Transverse colon (tissue), 4 donors: ENCODE data around the gene ZMAT5. TPM values are rescaled to one million over a fixed set of nuclear protein-coding genes. Genes with fewer than 3 reads are reported as not detected.

Experiments used
- DNase-seq: peaks from one replicate; pipeline ENCODE4 v3.0.0-alpha.2; 2019
- H3K27ac ChIP-seq, 4 donors: fragments of 200-600 bp; sonication (generic); 2 replicates each; pipeline ENCODE4 v1.5.1; 2016 to 2018; ENCODE audit warnings: inconsistent platforms in 4 of 4
- H3K27me3 ChIP-seq: fragments of 200-600 bp; sonication (generic); 2 replicates; pipeline ENCODE4 v1.5.1; 2017; ENCODE audit warnings: inconsistent platforms
- H3K36me3 ChIP-seq, 4 donors: fragments of 200-600 bp; sonication (generic); 2 replicates each; pipeline ENCODE4 v1.5.1; 2017 to 2019; ENCODE audit warnings: inconsistent platforms in 4 of 4
- H3K4me1 ChIP-seq, 4 donors: fragments of 200-600 bp; sonication (generic); 2 replicates each; pipeline ENCODE4 v1.5.1; 2017 to 2020; ENCODE audit warnings: inconsistent platforms in 4 of 4
- H3K4me3 ChIP-seq, 4 donors: fragments of 200-600 bp; sonication (generic); 1 replicate in 1 of 4; 2 replicates in 3 of 4; pipeline versions ENCODE4 v1.5.1 to v1.6.1; 2017 to 2019; ENCODE audit warnings: inconsistent platforms in 4 of 4
- H3K9me3 ChIP-seq, 2 donors: fragments of 200-600 bp; sonication (generic); 2 replicates each; pipeline ENCODE4 v1.5.1; 2017 to 2019; ENCODE audit warnings: inconsistent platforms in 2 of 2
- EP300 ChIP-seq: sonication (generic); formaldehyde crosslinking; IDR thresholded peaks from one replicate; pipeline ENCODE4 v1.6.1; 2017; ENCODE audit warnings: antibody characterized with exemption, low read depth
- POLR2A ChIP-seq: fragments of 450-650 bp; IDR thresholded peaks from one replicate; pipeline ENCODE4 v1.6.1; 2016; ENCODE audit warnings: antibody characterized with exemption, mild to moderate bottlenecking, moderate library complexity
- POLR2AphosphoS5 ChIP-seq, 3 donors: sonication (generic); formaldehyde crosslinking; IDR thresholded peaks; one replicate each; pipeline ENCODE4 v1.6.1; 2016; ENCODE audit warnings: antibody characterized with exemption in 3 of 3
- WGBS, 2 donors: methylation state at CpG; one replicate each; pipeline ENCODE4 v1.1.5; 2018; ENCODE audit warnings: low coverage in 1 of 2; 5-methylcytosine and 5-hydroxymethylcytosine counted together
- in situ Hi-C, 4 donors: fragments of 200-750 bp; cut with MboI; loops; one replicate each; pipeline versions ENCODE4 v1.15.0 to v1.15.1; 2017; ENCODE audit warnings: low sequenced_read_pairs in 3 of 4, low pct_ligation_motif_present in 1 of 4, low pct_unique_long_range_greater_than_20kb in 1 of 4
- intact Hi-C: fragments of 100-400 bp; cut with DNase I; formaldehyde crosslinking; loops from one replicate; pipeline ENCODE4 v1.15.1; 2023; ENCODE audit warnings: low total_unique reads
- total RNA-seq, 4 donors: library from RNA; depleted of rRNA; stranded (reverse); fragments of >200 nt; gene quantifications; one replicate each; pipeline ENCODE4 v1.1.0, GENCODE V29; 2016
- TF ChIP-seq, protein P1 (sequence below), 5 experiments: fragments of 200-600 bp in 3 of 5; fragments of 450-650 bp in 2 of 5; sonication (generic) in 3 of 5; IDR thresholded peaks; 1 replicate in 2 of 5; 2 replicates in 3 of 5; pipeline ENCODE4 v1.5.1; 2016 to 2017; ENCODE audit warnings: antibody characterized with exemption in 5 of 5, inconsistent platforms in 3 of 5, mild to moderate bottlenecking in 2 of 5, moderate library complexity in 1 of 5

The ZMAT5 gene
- total RNA-seq, 4 donors from 2014 or later: 13.8 to 20.2 (median 19.1) TPM; not detected in 1

DNA sequence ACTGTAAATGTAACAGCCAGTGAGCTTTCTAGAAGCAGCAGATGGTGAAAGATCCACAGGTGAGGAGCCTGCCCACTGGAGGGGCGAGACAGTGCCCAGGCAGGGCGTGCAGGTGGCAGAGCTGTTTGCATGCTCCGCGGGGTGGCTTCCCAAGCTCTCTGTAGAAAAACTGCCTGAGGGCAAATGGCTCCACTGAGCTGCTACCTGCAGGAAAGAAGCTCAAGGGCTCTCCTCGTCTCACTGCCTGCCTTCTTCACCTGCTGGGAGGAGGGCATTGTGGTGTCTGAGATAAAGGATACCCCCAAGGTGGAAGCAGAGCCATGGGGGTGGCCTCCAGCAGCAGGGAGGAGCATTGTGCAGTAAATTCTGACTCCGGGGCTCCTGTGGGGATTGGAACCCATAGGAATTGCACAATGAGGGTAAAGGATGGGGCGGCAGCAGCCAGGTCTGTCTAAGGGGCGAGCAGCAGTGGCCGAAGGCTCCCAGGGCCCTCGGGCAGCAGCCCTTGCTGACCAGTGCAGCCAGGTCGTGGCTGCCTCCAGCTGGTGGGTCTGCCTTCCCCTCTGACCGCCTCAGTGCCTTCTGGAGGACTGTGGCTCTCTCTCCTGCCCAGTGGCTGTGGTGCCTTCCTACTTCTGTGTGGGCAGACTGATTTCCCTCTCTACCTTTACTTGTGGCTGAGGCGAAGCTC lies 75.0 kb downstream of the ZMAT5 start:
- no peak for TF ChIP-seq EP300
- TF ChIP-seq, protein P1, sequence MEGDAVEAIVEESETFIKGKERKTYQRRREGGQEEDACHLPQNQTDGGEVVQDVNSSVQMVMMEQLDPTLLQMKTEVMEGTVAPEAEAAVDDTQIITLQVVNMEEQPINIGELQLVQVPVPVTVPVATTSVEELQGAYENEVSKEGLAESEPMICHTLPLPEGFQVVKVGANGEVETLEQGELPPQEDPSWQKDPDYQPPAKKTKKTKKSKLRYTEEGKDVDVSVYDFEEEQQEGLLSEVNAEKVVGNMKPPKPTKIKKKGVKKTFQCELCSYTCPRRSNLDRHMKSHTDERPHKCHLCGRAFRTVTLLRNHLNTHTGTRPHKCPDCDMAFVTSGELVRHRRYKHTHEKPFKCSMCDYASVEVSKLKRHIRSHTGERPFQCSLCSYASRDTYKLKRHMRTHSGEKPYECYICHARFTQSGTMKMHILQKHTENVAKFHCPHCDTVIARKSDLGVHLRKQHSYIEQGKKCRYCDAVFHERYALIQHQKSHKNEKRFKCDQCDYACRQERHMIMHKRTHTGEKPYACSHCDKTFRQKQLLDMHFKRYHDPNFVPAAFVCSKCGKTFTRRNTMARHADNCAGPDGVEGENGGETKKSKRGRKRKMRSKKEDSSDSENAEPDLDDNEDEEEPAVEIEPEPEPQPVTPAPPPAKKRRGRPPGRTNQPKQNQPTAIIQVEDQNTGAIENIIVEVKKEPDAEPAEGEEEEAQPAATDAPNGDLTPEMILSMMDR (IDR thresholded peaks at IDR 0.05): no peak
- no peak for TF ChIP-seq POLR2AphosphoS5 (IDR thresholded peaks at IDR 0.05)
- TF ChIP-seq POLR2A: no peak
- in situ Hi-C loops (loop anchor here in 1 of 4 donors (10.0 kb wide), 1 partner anchor 313 kb away; no protein-coding TSS in a partner anchor), intact Hi-C loops (no loop called here)
- Histone ChIP-seq H3K36me3 (peaks cover 0 to 3% (median 2%) of the 10 kb centered on the region in 4 donors), H3K9me3 (no peaks in the 10 kb centered on the region), H3K27ac (no peak overlapping the region), H3K4me1 (peaks cover 0 to 8% (median 2%) of the 10 kb centered on the region in 4 donors), H3K4me3 (no peak overlapping the region), H3K27me3 (no peaks in the 10 kb centered on the region)
- WGBS, 2 donors: 91% methylated on average over 13 of the region's 13 CpGs; no CpG with 5 or more reads in 1 of the 2 donors
- no peak for DNase-seq

DNA sequence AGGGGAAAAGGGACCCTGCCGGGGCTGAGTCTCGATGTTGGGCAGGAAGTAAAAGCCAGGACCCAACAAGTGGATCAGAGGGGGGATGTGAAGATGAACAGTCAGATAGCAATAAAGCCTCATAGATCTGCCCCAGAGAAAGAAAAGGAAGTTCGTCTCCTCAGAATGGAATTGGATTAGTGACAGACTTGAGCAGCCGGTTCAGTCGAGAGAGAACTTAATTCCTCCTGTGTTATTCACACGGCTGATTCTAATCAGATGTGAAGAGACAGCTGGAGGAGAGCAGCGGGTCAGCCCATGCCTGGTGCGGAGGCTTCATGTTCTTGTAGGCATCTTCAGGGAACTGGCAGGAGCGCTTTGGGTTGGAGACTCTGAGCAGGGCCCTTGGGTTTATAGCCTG lies 76.3 kb downstream of the ZMAT5 start:
- in situ Hi-C loops: loop anchor here in 1 of 4 donors (10.0 kb wide), 1 partner anchor 314 kb away; no protein-coding TSS in a partner anchor
- H3K4me1 ChIP-seq: peaks cover 0 to 8% (median 2%) of the 10 kb centered on the region in 4 donors
- no peak overlapping the region for H3K27ac ChIP-seq
- H3K9me3 ChIP-seq: no peaks in the 10 kb centered on the region
- no peaks in the 10 kb centered on the region for H3K27me3 ChIP-seq
- 81 to 100% methylated on average over 2 to 9 of the region's 9 CpGs for WGBS, 2 donors
- no peak for DNase-seq
- TF ChIP-seq POLR2AphosphoS5 (IDR thresholded peaks at IDR 0.05): no peak
- no peak for TF ChIP-seq EP300
- TF ChIP-seq, protein P1 (IDR thresholded peaks at IDR 0.05): no peak
- TF ChIP-seq POLR2A: no peak
- no peak overlapping the region for H3K4me3 ChIP-seq
- intact Hi-C loops: no loop called here
- peaks cover 0 to 3% (median 2%) of the 10 kb centered on the region in 4 donors for H3K36me3 ChIP-seq

DNA sequence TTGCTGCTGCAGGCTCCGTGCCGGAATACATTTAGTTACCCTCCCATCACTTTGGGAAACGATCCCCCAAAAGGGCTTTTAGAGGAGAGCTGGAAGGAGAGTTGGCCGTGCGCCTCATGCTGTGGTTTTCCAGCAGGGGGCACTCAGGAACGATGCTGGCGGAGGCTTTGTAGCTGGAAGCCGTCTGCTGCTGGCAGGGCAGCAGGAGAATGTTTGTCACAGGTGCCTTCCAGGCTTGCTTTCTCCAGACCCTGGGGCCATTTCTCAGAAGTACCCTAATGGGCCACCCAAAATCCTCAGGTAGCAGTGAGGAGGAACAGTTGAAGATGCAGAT lies 77.0 kb downstream of the ZMAT5 start:
- H3K27me3 ChIP-seq: no peaks in the 10 kb centered on the region
- no peaks in the 10 kb centered on the region for H3K36me3 ChIP-seq
- H3K4me1 ChIP-seq: peaks cover 0 to 8% (median 2%) of the 10 kb centered on the region in 4 donors
- H3K27ac ChIP-seq: no peak overlapping the region
- H3K4me3 ChIP-seq: no peak overlapping the region
- peak; percentile 58 for DNase-seq
- no peaks in the 10 kb centered on the region for H3K9me3 ChIP-seq
- 25 to 83% methylated on average over 2 to 8 of the region's 8 CpGs for WGBS, 2 donors
- TF ChIP-seq EP300: no peak
- TF ChIP-seq, protein P1 (IDR thresholded peaks at IDR 0.05): peak; percentile 64 to 72 (median 70)
- in situ Hi-C loops (loop anchor here in 1 of 4 donors (10.0 kb wide), 1 partner anchor 315 kb away; no protein-coding TSS in a partner anchor), intact Hi-C loops (no loop called here)

DNA sequence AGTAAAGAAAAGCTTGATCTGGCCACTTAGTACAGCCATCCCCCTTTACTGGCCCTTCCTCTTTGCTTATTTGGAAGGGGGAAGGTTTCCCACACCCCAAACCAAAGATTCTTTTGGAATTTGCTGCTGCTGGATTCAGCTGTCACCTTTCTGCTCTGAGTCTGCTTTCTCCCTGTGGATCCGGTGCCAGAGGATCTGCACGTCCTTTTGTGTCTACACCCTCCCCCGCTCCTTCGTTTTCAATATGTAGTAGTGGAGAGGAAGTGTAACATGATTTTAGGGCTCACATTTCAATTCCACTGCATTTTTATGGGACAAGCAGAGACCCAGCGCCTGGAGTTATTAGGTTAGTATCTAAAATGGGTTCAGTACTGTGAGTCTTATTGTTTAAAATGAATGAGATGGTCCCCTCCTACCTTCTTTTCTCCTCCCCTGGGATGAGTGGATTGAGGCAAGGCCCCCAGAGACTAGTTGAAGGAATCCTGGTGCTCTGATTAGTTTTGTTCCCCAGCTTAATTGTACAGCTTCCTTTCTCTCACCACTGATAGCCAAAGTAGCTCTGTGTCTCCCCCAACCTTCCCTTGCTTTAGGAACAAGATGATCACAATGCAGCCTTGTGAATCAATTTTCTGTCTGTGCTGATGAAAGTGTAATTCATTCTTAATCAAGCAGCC lies 77.5 kb downstream of the ZMAT5 start:
- DNase-seq: no peak
- H3K4me3 ChIP-seq: no peak overlapping the region
- no peaks in the 10 kb centered on the region for H3K27me3 ChIP-seq
- H3K36me3 ChIP-seq: no peaks in the 10 kb centered on the region
- H3K9me3 ChIP-seq: no peaks in the 10 kb centered on the region
- TF ChIP-seq, protein P1 (IDR thresholded peaks at IDR 0.05): no peak
- no peak for TF ChIP-seq EP300
- no peak for TF ChIP-seq POLR2AphosphoS5 (IDR thresholded peaks at IDR 0.05)
- no peak for TF ChIP-seq POLR2A
- in situ Hi-C loops: no loop called here
- 89% methylated on average over 5 of the region's 5 CpGs for WGBS, 2 donors
- no peak overlapping the region for H3K27ac ChIP-seq
- intact Hi-C loops: no loop called here
- peaks cover 0 to 8% (median 2%) of the 10 kb centered on the region in 4 donors for H3K4me1 ChIP-seq
